ENCODE data around the gene SETD3. TPM values are rescaled to one million over a fixed set of nuclear protein-coding genes. Genes with fewer than 3 reads are reported as not detected.

The SETD3 gene
- total RNA-seq, 4 donors from 2014 or later: 61.8 to 78.3 (median 70.1) TPM

DNA sequence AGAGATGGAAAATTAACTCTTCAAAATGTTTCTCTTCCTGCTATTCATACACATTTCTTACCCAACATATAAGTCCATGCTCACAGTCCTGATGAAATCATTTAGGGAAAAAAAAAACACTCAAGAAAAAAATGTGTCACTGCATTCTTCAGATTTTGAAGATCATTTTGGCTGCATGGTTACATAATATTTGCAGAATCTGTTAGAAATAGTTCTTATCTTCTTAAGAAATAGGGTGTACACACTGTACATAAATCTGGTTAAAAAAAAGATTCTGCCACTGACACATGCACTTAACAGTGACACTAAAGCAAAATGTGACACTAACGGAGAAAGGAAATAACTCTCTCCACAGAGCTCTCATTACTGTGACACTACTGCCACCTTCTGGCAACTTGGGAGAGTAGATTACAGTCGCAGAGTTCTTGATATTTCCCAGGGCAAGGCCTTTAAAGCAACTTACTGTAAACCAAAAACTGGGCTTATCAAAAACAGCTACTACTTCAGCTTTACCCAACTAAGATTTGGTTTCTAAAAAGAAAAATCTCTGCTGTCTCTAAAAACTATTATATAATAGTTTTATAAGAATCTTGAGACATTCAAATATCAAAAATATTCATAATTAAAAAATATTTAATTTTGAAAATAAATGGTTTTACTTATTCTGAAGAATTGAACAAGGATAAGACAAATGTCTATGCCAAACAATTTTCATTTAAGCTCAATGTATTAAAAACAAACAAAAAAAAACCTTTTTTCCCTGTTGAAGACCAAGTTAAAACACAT, 65.0 kb downstream of the SETD3 start:
- TF ChIP-seq, protein P1, sequence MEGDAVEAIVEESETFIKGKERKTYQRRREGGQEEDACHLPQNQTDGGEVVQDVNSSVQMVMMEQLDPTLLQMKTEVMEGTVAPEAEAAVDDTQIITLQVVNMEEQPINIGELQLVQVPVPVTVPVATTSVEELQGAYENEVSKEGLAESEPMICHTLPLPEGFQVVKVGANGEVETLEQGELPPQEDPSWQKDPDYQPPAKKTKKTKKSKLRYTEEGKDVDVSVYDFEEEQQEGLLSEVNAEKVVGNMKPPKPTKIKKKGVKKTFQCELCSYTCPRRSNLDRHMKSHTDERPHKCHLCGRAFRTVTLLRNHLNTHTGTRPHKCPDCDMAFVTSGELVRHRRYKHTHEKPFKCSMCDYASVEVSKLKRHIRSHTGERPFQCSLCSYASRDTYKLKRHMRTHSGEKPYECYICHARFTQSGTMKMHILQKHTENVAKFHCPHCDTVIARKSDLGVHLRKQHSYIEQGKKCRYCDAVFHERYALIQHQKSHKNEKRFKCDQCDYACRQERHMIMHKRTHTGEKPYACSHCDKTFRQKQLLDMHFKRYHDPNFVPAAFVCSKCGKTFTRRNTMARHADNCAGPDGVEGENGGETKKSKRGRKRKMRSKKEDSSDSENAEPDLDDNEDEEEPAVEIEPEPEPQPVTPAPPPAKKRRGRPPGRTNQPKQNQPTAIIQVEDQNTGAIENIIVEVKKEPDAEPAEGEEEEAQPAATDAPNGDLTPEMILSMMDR (IDR thresholded peaks at IDR 0.05): peak in 1 of 3 donors; percentile 12
- no peak for DNase-seq (ENCODE audit: low spot score)
- peak; percentile 72 for ATAC-seq (ENCODE audit: low FRiP score)

DNA sequence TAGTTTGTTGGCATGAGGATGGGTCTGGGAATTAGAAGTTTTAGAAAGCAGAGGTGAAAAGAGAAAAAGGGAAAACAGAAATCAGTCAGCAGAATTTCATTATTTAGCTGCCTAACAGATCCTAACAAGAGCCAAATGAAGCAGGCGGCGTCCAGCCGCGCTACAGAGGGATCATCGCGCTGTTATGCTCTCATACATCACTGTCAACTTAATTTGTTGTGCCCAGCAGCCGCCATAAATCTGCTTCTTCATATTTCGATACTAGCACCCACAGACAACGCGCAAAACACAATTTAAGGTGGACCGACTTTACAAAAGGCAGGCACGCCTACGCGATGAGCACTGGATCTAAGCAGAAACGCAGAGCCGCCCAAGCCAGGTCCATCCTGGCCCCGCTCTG, 66.7 kb downstream of the SETD3 start:
- DNase-seq (ENCODE audit: low spot score): no peak
- no peak for ATAC-seq (ENCODE audit: low FRiP score)

DNA sequence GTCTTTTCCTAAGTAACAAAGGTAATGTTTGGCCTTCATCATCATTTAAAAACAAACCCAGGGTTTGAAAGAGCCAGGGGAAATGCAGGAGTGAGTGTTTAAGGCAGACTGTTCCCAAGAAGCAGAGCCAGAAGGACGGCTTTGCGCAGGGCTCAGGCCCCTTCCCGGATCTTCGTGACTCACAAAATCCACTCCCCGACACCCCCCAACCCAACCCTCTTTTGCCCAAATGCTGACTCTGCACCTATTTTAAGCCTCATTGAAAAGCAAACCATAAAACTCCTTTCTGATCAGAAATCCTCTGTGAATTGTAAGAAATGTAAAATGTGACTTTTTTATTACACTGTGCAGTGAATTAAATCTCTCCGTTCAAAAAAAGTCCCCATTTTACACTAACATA, 67.5 kb downstream of the SETD3 start:
- TF ChIP-seq, protein P1 (IDR thresholded peaks at IDR 0.05): no peak
- ATAC-seq (ENCODE audit: low FRiP score) (no peak), DNase-seq (ENCODE audit: low spot score) (no peak)

More for the DNA sequence above, 66.7 kb downstream of the SETD3 start:
- TF ChIP-seq, protein P1 (IDR thresholded peaks at IDR 0.05): no peak

DNA sequence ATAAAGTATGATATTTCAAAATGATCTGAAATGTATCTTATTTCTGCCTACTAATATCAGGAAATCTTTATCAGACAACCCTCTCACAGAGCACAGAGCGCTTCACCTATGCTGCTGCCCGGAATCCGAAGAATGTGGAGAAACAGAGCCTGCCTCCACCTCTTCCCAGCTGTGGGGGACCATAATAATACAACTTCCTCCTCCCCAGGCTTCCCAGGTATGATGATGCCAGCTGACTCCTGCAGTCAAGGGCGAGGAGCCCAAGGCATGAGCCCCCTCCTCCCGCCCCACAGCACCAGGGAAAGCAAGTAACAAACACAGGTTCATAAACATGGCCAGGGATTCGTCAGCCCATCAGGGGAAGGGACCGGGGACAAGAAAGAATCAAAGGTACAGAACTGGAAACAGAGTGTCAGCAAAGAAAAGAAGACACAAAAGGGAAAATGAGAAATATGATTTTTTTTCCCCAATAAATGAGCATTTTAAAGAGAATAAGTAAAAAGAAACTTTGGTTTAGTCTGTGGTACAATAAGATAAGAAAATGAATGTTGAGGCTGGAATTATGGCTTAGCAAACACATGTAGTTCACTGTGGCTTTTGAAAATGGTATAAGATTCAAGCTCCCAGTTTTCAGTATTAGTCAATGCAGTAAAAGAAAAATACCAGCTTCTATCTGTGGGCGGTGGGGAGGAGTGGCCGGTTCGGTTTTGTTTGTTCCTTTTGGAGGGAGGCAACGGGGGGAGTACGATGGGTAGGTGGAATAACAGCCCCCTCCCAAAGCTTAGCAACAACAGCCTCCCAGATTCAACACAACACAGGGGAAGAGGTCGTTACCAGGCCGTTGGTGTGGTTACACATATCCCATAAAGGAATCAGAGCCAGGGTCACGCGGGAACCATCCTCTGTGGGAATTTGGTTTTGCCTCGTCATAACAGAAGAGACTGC, 68.3 kb downstream of the SETD3 start:
- TF ChIP-seq, protein P1 (IDR thresholded peaks at IDR 0.05): no peak
- no peak for DNase-seq (ENCODE audit: low spot score)
- ATAC-seq (ENCODE audit: low FRiP score): peak; percentile 61

DNA sequence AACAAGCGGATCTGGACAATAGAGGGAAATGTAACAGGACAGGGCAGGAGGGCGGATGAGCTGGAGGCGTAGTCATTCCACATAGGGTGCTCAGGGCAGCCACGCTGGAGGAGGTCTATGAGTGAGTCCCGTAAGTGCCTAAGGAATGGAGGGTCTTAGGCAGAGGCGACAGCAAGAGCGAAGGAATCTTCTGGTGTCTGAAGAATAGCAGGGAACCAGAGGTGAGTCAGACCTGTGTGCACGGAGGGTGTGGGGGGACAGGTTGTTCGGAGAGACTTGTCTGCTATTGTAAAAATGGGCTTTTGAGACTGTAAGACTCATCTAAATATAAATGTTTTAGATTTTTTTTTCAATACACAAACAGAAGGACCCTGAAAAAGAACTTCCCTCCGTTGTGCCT, 70.6 kb downstream of the SETD3 start:
- TF ChIP-seq, protein P1 (IDR thresholded peaks at IDR 0.05): no peak
- no peak for DNase-seq (ENCODE audit: low spot score)

DNA sequence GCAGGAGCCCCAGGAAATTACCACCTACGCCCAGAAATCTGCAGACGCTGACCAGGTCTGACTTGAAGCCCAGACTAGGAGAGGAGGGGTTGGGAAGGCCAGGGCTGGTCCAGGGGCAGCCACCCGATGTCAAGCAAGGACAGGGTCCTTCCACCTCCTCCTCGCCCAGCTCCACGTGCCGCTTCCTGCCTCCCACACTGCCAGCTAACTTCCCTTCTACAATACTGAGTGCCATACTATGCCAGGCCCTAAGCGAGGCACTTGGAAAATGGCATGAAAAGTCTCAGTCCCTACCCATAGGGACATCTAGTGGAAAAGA, 71.7 kb downstream of the SETD3 start:
- DNase-seq (ENCODE audit: low spot score) (no peak), ATAC-seq (ENCODE audit: low FRiP score) (no peak)
- TF ChIP-seq, protein P1 (IDR thresholded peaks at IDR 0.05): no peak

More for the DNA sequence above, 70.6 kb downstream of the SETD3 start:
- ATAC-seq (ENCODE audit: low FRiP score): no peak
